ENCODE measurements around the gene TDP1. TPM values are rescaled to one million over a fixed set of nuclear protein-coding genes. Genes with fewer than 3 reads are reported as not detected.
A peak's percentile ranks its signal among the peaks of the same experiment; 100 is the strongest.

TDP1 gene
- total RNA-seq, 2 experiments from 2014 or later = 65.9 to 75.3 TPM

- Histone ChIP-seq H3K4me1 (ENCODE audit: insufficient read depth, low read length, poor library complexity, severe bottlenecking) (no peaks in the 10 kb centered on the region), H3K27ac (ENCODE audit: low read depth, low read length, poor library complexity, severe bottlenecking) (no peak overlapping the region), H3K4me3 (ENCODE audit: low read depth, low read length, poor library complexity, severe bottlenecking) (no peak overlapping the region), H3K79me2 (ENCODE audit: insufficient read depth, low read depth, low read length) (no peaks in the 10 kb centered on the region), H3K9me3 (ENCODE audit: low read length) (no peaks in the 10 kb centered on the region), H3K9me2 (ENCODE audit: insufficient read depth, low read length) (no peaks in the 10 kb centered on the region), H2AFZ (ENCODE audit: low read length) (no peak overlapping the region), H3K4me2 (ENCODE audit: low read length) (no peak overlapping the region), H3K36me3 (ENCODE audit: insufficient read depth, low read length) (peaks cover 91% of the 10 kb centered on the region), H4K20me1 (ENCODE audit: insufficient read depth, low read length) (0 out of 2 replicates have a peak, but pooled peaks cover 5% of the 10 kb centered on the region)
- intact Hi-C loops (cut with micrococcal nuclease; ENCODE audit: unreplicated experiment) = loop anchor here (1.0 kb wide), 1 partner anchor 262 kb away; no protein-coding TSS in a partner anchor
- ChIA-PET CTCF (ENCODE audit: unreplicated experiment) (no interaction called here), POLR2A (interaction anchor here (2.2 kb wide), 1 partner anchor 10 kb away, joined by 6 read pairs; no protein-coding TSS in a partner anchor)
- no TSS peak for BruUV-seq (replicated peaks)
- peak; percentile 58 for DNase-seq (ENCODE audit: low spot score)
- TF ChIP-seq EZH2phosphoT487 (IDR thresholded peaks at IDR 0.05; ENCODE audit: borderline replicate concordance, low read depth, low read length) = no peak
- TF ChIP-seq, protein P1, sequence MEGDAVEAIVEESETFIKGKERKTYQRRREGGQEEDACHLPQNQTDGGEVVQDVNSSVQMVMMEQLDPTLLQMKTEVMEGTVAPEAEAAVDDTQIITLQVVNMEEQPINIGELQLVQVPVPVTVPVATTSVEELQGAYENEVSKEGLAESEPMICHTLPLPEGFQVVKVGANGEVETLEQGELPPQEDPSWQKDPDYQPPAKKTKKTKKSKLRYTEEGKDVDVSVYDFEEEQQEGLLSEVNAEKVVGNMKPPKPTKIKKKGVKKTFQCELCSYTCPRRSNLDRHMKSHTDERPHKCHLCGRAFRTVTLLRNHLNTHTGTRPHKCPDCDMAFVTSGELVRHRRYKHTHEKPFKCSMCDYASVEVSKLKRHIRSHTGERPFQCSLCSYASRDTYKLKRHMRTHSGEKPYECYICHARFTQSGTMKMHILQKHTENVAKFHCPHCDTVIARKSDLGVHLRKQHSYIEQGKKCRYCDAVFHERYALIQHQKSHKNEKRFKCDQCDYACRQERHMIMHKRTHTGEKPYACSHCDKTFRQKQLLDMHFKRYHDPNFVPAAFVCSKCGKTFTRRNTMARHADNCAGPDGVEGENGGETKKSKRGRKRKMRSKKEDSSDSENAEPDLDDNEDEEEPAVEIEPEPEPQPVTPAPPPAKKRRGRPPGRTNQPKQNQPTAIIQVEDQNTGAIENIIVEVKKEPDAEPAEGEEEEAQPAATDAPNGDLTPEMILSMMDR (conservative IDR thresholded peaks at IDR 0.05; ENCODE audit: low read length) = peak; percentile 94
Measured at GRCh38 chr14:89973234-89973823, 17.6 kb downstream of the TDP1 start.

DNA sequence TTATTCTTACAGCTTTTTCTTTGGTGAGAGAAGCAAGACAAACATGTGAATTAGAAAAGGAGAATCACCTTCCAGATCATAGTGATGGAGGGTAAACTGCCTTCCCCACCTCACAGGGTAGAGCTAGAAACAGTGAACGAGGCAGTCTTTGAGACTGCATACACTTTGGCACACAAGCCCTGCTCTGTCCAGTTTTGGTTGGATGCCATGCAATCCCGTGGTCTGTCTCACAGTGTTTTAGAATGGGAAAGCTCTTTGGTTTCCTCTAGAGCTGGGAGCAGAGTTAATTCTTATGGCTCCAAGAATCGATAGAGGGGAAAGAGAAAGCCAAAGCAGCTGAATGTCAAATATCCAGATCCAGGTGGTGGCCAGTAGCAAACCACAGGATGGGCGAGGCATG is 21.9 kb downstream of the TDP1 start:
- POLR2A ChIA-PET = interaction anchor here (0.6 to 1.7 kb wide), 5 partner anchors 15 to 99 kb away, joined by 3 to 4 read pairs (median 3); no protein-coding TSS in a partner anchor

More for the DNA sequence above, 21.9 kb downstream of the TDP1 start:
- intact Hi-C loops (cut with micrococcal nuclease; ENCODE audit: unreplicated experiment) = no loop called here
- Histone ChIP-seq H2AFZ (ENCODE audit: low read length) (no peak overlapping the region), H3K79me2 (ENCODE audit: insufficient read depth, low read depth, low read length) (no peaks in the 10 kb centered on the region), H3K4me1 (ENCODE audit: insufficient read depth, low read length, poor library complexity, severe bottlenecking) (no peaks in the 10 kb centered on the region), H4K20me1 (ENCODE audit: insufficient read depth, low read length) (0 out of 2 replicates have a peak, but pooled peaks cover 4% of the 10 kb centered on the region), H3K4me3 (ENCODE audit: low read depth, low read length, poor library complexity, severe bottlenecking) (no peak overlapping the region), H3K9me3 (ENCODE audit: low read length) (no peaks in the 10 kb centered on the region), H3K9me2 (ENCODE audit: insufficient read depth, low read length) (no peaks in the 10 kb centered on the region), H3K36me3 (ENCODE audit: insufficient read depth, low read length) (peaks cover 97% of the 10 kb centered on the region), H3K27ac (ENCODE audit: low read depth, low read length, poor library complexity, severe bottlenecking) (no peak overlapping the region), H3K4me2 (ENCODE audit: low read length) (no peak overlapping the region)
- BruUV-seq (replicated peaks) = no TSS peak
- CTCF ChIA-PET (ENCODE audit: unreplicated experiment) = no interaction called here
- no peak for TF ChIP-seq EZH2phosphoT487 (IDR thresholded peaks at IDR 0.05; ENCODE audit: borderline replicate concordance, low read depth, low read length)
- TF ChIP-seq, protein P1 (conservative IDR thresholded peaks at IDR 0.05; ENCODE audit: low read length) = no peak
- DNase-seq (ENCODE audit: low spot score) = no peak
